IPS-15b (cell line): ENCODE results near the gene CACNA1B.

Source experiments
- H3K27me3 ChIP-seq: one replicate; pipeline ENCODE4 v1.6.1; 2013; ENCODE audit warnings: low read length; ENCODE audit not compliant: control insufficient read depth, insufficient read depth
- H3K36me3 ChIP-seq: one replicate; pipeline ENCODE4 v1.6.1; 2013; ENCODE audit warnings: low read length; ENCODE audit not compliant: control insufficient read depth, insufficient read depth
- H3K4me1 ChIP-seq: one replicate; pipeline ENCODE4 v1.6.1; 2013; ENCODE audit warnings: mild to moderate bottlenecking, low read length; ENCODE audit not compliant: control insufficient read depth, insufficient read depth
- H3K4me3 ChIP-seq: one replicate; pipeline ENCODE4 v1.5.1; 2013; ENCODE audit warnings: low read depth, low read length
- H3K9ac ChIP-seq: one replicate; pipeline ENCODE4 v1.6.1; 2013; ENCODE audit warnings: low read depth, mild to moderate bottlenecking, low read length
- H3K9me3 ChIP-seq: one replicate; pipeline ENCODE4 v1.6.1; 2013; ENCODE audit warnings: mild to moderate bottlenecking, low read length; ENCODE audit not compliant: control insufficient read depth, insufficient read depth

Gene CACNA1B

GRCh38 chr9:137965177-137965795, 87.7 kb downstream of the CACNA1B start:
- Histone ChIP-seq H3K4me3 (no peak overlapping the region), H3K9me3 (no peaks in the 10 kb centered on the region), H3K9ac (no peak overlapping the region), H3K27me3 (no peaks in the 10 kb centered on the region), H3K36me3 (peaks cover 3% of the 10 kb centered on the region), H3K4me1 (no peaks in the 10 kb centered on the region)

- H3K36me3 ChIP-seq = peaks cover 7% of the 10 kb centered on the region
- H3K4me1 ChIP-seq = no peaks in the 10 kb centered on the region
- no peak overlapping the region for H3K9ac ChIP-seq
- H3K9me3 ChIP-seq = no peaks in the 10 kb centered on the region
- H3K4me3 ChIP-seq = no peak overlapping the region
- no peaks in the 10 kb centered on the region for H3K27me3 ChIP-seq
Measured at GRCh38 chr9:137967280-137967953, 89.8 kb downstream of the CACNA1B start.

GRCh38 chr9:137968235-137968634, 90.7 kb downstream of the CACNA1B start:
- Histone ChIP-seq H3K36me3 (peaks cover 7% of the 10 kb centered on the region), H3K9me3 (no peaks in the 10 kb centered on the region), H3K4me3 (no peak overlapping the region), H3K9ac (no peak overlapping the region), H3K27me3 (no peaks in the 10 kb centered on the region), H3K4me1 (no peaks in the 10 kb centered on the region)

- no peaks in the 10 kb centered on the region for H3K4me1 ChIP-seq
- H3K36me3 ChIP-seq = peaks cover 11% of the 10 kb centered on the region
- H3K27me3 ChIP-seq = no peaks in the 10 kb centered on the region
- H3K9ac ChIP-seq = no peak overlapping the region
- no peaks in the 10 kb centered on the region for H3K9me3 ChIP-seq
- no peak overlapping the region for H3K4me3 ChIP-seq
Measured at GRCh38 chr9:137969008-137969407, 91.4 kb downstream of the CACNA1B start.

- Histone ChIP-seq H3K4me1 (no peaks in the 10 kb centered on the region), H3K27me3 (no peaks in the 10 kb centered on the region), H3K36me3 (peaks cover 13% of the 10 kb centered on the region), H3K4me3 (no peak overlapping the region), H3K9ac (no peak overlapping the region), H3K9me3 (no peaks in the 10 kb centered on the region)
Measured at GRCh38 chr9:137969685-137970084, 92.1 kb downstream of the CACNA1B start.

GRCh38 chr9:137970098-137970497, 92.5 kb downstream of the CACNA1B start:
- Histone ChIP-seq H3K36me3 (peaks cover 13% of the 10 kb centered on the region), H3K9ac (no peak overlapping the region), H3K9me3 (no peaks in the 10 kb centered on the region), H3K4me3 (no peak overlapping the region), H3K27me3 (no peaks in the 10 kb centered on the region), H3K4me1 (no peaks in the 10 kb centered on the region)

GRCh38 chr9:137970686-137971476, 93.3 kb downstream of the CACNA1B start:
- Histone ChIP-seq H3K4me1 (no peaks in the 10 kb centered on the region), H3K36me3 (peaks cover 13% of the 10 kb centered on the region), H3K9ac (no peak overlapping the region), H3K4me3 (no peak overlapping the region), H3K9me3 (no peaks in the 10 kb centered on the region), H3K27me3 (no peaks in the 10 kb centered on the region)

- H3K36me3 ChIP-seq = peaks cover 17% of the 10 kb centered on the region
- H3K27me3 ChIP-seq = no peaks in the 10 kb centered on the region
- H3K4me1 ChIP-seq = no peaks in the 10 kb centered on the region
- H3K9me3 ChIP-seq = no peaks in the 10 kb centered on the region
- no peak overlapping the region for H3K4me3 ChIP-seq
- H3K9ac ChIP-seq = no peak overlapping the region
Measured at GRCh38 chr9:137971477-137972138, 94.0 kb downstream of the CACNA1B start.

GRCh38 chr9:137972355-137972987, 94.9 kb downstream of the CACNA1B start:
- no peaks in the 10 kb centered on the region for H3K9me3 ChIP-seq
- H3K9ac ChIP-seq = no peak overlapping the region
- no peaks in the 10 kb centered on the region for H3K4me1 ChIP-seq
- H3K36me3 ChIP-seq = peaks cover 17% of the 10 kb centered on the region
- H3K4me3 ChIP-seq = no peak overlapping the region
- H3K27me3 ChIP-seq = no peaks in the 10 kb centered on the region

GRCh38 chr9:137972988-137973470, 95.4 kb downstream of the CACNA1B start:
- no peaks in the 10 kb centered on the region for H3K9me3 ChIP-seq
- peaks cover 15% of the 10 kb centered on the region for H3K36me3 ChIP-seq
- H3K27me3 ChIP-seq = no peaks in the 10 kb centered on the region
- no peak overlapping the region for H3K4me3 ChIP-seq
- no peaks in the 10 kb centered on the region for H3K4me1 ChIP-seq
- H3K9ac ChIP-seq = no peak overlapping the region

GRCh38 chr9:137973829-137974416, 96.3 kb downstream of the CACNA1B start:
- peaks cover 23% of the 10 kb centered on the region for H3K36me3 ChIP-seq
- no peak overlapping the region for H3K4me3 ChIP-seq
- H3K9ac ChIP-seq = no peak overlapping the region
- H3K9me3 ChIP-seq = no peaks in the 10 kb centered on the region
- H3K4me1 ChIP-seq = no peaks in the 10 kb centered on the region
- H3K27me3 ChIP-seq = no peaks in the 10 kb centered on the region
